Umbilical cord (tissue), 2 donors: ENCODE results near the gene MYH9. TPM values are rescaled to one million over a fixed set of nuclear protein-coding genes. Genes with fewer than 3 reads are reported as not detected.
A peak's percentile ranks its signal among the peaks of the same experiment; 100 is the strongest.

Experiments used
- DNase-seq: peaks from one replicate; pipeline ENCODE4 v3.0.0-alpha.2; 2015; ENCODE audit warnings: low spot score
- total RNA-seq: library from RNA; depleted of rRNA; stranded (reverse); fragments of >200 nt; gene quantifications from one replicate; pipeline ENCODE4 v1.2.3, GENCODE V29; 2014; ENCODE audit warnings: low replicate concordance; ENCODE audit not compliant: insufficient read depth

MYH9 gene
- total RNA-seq, 1 donor from 2014 or later = 425 TPM

- DNase-seq = no peak
These were observed 35.6 kb downstream of the MYH9 start for GRCh38 chr22:36351921-36352802.

GRCh38 chr22:36350751-36351594, 36.8 kb downstream of the MYH9 start:
- DNase-seq = no peak

- no peak for DNase-seq
These were observed 38.0 kb downstream of the MYH9 start for GRCh38 chr22:36349726-36350125.

DNA sequence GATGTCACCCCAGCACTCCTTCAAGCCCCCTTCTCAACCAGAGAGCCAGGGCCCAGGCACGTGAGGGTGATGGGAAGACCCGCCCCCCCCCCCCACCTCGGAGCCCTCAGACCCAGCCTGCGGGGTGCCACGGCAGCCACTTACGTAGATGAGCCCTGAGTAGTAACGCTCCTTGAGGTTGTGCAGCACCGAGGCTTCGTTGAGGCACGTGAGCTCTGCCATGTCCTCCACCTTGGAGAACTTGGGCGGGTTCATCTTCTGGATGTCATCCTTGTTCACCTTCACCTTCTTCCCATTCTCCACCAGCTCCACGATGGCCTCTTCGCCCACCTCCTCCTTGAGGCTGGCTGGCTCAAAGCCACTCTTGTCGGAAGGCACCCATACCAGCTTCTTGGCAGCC, 39.0 kb downstream of the MYH9 start:
- no peak for DNase-seq

- DNase-seq = no peak
These were observed 40.7 kb downstream of the MYH9 start for GRCh38 chr22:36347094-36347493.

DNA sequence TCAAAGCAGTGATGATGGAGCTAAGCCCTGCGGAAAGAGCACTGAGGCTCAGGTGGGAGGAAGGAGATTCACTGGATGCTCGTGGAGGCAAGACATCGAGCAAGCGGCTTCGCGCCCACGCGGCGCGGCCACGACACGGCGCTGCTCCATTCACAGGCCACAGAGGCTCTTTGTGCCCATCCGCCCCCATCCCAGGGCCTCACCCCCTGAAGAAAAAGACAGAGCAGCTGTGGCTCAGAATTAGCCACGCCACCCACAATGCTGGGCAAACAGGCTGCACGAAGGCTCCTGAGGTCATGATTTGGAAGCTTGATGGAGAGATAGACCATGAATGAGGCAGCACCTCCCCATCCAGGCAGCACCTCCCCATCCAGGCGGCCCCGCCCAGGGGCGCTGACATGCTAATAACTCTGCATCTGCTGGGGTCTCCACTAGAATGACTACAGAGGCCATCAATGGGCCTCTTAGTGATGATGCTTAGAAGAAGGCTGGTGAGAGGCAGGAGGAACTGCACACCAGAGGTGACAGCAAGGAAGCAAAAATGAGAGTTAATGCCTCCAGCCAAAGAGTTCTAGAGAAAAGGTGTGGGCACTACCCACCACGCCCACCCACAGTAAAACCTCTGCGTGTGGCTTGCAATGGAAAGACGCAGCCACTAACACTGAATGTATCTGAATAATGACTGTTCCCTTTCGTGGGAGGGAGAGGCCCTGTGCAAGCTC, 43.5 kb downstream of the MYH9 start:
- DNase-seq = no peak

- no peak for DNase-seq
These were observed 44.1 kb downstream of the MYH9 start for GRCh38 chr22:36343720-36344105.

DNA sequence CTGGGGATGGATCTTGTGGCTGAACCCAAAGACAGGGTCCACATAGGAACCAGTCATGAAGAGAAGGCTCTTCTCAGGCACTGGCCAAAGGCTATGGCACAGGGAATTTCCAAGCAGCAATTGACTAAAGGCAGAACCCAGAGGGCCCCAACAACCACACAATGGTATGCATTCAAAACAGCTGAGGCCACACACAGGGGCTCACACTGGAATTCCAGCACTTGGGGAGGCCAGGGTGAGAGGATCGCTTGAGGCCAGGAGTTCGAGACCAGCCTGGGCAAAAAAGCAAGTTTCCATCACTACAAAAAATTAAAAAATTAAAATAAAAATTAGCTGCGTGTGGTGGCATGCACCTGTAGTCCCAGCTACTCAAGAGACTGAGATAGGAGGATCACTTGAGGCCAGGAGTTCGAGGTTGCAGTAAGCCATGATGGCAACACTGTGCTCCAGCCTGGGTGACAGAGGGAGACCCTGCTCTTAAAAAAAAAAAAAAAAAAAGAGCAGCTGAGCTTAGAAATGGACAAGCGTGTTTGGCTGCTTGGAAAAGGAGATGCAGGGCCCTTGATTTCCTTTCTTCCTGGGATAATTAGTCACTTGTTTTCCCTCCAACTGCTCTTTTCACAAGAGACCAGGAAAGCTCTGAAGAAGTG, 44.6 kb downstream of the MYH9 start:
- no peak for DNase-seq

GRCh38 chr22:36341640-36342041, 46.1 kb downstream of the MYH9 start:
- DNase-seq = no peak

DNA sequence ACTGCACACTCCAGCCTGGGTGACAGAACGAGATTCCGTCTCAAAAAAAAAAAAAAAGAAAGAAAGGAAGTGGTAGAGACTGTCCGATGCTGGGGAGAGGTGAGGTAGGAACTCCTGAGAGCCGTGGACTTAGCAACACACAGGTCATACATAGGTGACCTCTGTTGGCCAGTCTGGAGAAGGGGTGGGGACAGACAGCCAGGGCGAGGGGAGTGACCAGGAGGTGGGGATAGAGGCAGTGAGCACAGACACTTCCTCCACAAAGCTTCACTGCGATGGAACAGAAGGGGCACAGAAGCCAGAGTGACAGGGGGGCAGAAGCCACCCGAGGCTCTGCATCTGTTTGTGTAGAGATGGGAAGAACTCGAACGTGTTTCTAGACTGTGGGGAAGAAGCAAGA, 47.1 kb downstream of the MYH9 start:
- no peak for DNase-seq

GRCh38 chr22:36339171-36340065, 48.3 kb downstream of the MYH9 start:
- no peak for DNase-seq

GRCh38 chr22:36337365-36338130, 50.2 kb downstream of the MYH9 start:
- no peak for DNase-seq

DNA sequence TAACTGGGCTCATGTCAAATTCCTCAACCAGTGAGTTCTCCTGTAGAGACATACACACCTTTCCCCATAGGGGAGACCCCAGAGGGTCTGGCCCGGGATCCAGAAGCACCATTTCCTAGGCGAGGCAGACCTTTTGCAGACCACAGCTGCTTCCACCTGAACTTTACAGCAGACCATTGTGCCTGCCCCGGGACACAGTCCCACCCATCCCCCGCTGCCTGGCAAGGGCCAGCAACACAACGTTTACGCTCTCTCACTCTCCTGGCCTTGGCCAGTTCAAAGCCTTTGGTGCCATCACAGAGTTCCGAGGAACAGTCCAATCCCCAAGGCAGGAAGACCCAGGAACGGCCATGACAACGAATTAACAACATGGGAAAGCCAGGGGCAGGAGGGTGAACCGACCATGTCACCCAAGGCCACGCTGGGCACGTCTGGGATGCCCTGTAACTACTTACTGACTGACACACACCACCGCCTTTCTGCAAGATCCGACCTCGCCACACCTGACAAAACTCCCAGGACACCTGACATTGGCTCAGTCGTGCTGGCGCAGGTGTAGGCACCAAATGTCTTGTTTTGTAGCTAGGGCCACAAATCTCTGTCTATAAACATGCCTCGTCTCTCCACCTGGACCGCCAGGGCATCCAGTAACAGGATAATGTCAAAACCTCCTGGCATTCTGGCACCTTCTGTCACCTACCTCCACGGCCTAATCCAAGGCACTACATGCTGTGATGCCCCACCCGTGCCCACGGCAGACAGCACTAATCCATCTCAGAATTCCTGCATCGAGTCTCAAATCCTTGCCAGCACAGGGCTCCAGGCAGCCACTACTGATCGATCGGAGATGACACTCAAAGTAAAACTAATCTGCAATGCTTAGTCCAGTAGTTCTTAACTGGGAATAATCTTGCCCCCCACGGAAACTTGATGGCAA, 51.3 kb downstream of the MYH9 start:
- no peak for DNase-seq

DNA sequence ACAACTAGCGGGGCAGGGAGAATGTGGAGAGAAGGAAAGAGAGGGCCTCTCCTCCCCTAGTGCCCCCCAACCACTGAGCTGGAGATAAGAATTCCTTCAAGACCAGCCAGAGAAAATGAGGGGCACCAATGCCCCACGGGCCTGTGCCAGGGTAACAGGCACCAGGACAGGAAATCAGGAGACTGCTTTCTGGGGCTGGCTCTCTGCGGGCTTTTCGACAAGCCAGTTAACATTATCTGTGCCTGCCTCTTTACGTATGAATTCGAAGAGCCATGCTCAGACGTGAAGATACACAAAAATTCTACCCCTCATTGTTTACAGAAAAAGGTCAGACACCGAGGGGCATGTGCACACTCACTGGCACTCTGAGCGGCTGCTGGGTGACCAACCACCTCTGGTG, 52.1 kb downstream of the MYH9 start:
- DNase-seq = no peak

- DNase-seq = peak; percentile 51
These were observed 52.8 kb downstream of the MYH9 start for GRCh38 chr22:36334821-36335603.

GRCh38 chr22:36334081-36334820, 53.5 kb downstream of the MYH9 start:
- DNase-seq = peak; percentile 40

DNA sequence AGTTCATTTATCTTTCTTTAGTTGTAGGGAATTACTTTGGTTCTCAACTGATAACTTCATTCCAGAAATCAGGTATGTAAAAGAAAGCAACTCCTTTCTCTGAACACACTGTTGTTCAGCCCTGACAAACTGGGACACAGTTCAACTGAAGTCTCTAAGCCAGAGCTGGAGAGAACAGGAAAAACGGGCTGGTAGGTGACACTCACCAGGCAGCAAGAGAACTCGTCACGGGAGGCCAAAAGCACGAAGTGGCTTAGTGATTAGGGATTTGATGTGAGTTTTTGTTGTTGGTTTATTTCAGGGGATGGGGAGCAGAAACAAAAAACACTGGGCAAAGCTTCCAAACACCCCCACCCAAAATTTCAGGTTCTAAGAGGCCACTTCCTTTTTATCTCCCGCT, 54.1 kb downstream of the MYH9 start:
- peak; percentile 69 for DNase-seq
